HG02981 (cell line): Measurements from ENCODE around the gene FASN.

Experiments
- ATAC-seq: cut with Tn5 transposase; IDR thresholded peaks from one replicate; pipeline ENCODE4 v1.9.1; 2021; ENCODE audit warnings: mild to moderate bottlenecking, moderate library complexity; ENCODE audit not compliant: unreplicated experiment

Gene FASN

DNA sequence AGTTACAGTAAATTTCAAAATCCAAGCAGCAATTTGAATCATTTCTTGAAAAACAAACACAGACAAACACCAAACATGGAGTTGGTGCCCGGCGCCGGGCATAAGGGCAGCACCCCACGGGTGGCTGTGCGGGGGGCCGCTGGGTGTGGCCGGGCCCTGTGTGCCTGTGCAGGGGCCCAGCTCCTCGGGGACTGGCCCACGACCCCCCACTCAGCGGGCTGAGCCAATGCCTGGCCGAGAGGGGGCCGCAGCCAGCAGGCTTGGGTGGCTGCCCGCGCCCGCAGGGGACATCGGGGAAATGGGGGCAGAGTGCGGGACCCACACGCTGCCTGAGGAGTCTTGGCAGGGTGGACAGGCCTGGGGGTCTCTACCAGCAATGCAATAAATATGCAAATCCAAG, 19.6 kb downstream of the FASN start:
- no peak for ATAC-seq

DNA sequence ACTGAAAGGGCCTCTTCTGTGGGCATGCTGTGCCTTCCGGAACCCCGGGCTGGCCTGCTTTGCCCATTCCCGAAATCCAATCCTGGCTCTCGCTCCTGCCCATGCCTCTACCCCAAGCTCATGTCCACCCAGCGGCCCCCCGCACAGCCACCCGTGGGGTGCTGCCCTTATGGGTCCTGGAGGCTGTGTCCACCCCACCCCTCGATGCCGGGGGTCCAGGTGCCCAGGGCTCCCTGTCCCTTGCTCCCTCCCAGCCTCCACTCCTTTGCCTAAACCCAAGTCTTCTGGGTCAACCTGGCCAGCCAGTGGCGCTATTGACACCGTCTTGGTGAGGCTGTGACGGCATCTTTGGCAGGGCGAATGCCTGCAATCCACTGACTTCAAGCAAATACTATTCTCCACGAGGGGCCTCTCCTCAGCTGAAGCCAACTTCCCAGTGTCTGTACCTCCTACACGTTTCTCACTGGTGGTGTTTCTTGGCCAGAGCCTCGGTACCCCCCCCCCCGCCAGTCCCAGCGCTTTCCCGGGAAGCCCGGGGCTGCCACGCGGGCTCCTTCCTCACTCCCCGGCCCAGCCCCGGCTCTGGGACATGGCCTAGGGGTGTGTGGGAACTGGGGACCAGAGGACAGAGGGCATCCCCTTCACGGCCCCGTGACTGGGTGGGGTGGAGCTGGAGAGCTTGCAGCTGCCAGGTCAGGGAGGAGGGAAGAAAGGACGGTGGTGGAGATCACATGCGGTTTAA, 20.2 kb downstream of the FASN start:
- ATAC-seq: no peak

DNA sequence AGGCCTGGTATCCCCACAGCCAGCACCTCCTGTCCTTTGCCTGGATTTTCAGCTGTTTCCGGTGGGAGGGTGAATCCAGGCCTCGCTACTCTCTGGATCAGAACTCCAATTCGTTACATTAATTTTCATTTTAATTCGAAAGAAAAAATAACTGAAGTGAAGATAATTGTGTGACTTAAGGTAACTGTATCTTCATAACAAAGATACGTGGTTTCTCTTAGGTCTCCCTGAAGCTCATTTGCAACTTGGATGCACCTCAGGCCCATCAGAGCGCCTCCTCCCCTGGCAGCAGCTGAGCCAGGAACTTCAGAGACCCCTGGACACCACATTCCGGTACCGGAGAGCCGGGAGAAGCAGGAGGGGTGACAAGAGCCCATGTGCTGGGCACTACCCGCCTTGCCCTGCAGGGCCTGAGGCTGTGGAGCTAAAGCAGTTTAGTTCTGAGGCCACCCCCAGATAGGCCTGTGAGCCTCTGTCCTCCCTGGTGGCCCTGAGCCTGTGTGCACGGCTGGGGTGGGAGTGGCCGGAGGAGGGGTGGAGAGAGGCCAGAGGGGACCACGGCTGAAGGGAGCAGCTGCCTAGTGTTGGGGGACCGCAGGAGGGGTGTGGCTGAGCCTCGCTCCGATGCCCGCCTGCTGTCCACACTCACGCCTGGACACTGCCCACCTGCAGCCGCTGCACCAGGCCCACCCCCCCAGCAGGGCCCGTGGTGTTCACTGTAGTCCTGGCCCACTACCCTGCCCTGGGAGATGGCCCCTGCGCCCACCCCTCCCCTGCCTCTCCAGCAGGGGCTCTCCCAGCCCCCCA, 21.0 kb downstream of the FASN start:
- no peak for ATAC-seq

DNA sequence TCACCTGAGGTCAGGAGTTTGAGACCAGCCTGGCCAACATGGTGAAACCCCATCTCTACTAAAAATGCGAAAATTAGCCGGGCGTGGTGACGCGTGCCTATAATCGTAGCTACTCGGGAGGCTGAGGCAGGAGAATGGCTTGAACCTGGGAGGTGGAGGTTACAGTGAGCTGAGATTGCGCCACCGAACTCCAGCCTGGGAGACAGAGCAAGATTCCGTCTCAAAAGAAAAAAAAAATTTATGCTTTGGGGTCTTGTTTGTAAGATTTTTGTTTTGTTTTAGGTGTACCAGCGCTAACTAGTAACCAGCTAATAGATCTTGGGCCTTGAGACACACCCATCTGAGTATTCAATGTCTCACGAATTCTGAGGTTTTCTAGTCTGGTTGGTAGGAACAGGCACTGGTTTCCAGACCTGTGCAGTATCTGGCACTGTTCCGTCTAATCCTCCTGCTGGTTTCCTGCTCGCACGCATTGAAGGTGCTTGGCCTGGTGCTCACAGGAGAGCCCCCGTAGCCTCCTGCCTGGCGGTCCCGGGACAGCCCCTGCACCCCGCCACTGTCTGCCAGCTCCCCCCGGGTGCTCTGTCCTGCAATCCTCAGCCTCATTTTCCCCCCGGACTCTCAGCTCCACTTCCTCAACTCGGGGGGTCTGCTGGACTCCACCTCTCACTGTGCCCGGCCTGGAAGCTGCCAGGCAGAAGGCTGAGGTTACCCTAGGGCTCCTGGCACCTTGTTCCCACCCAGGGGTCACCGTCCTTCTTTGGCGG, 21.8 kb downstream of the FASN start:
- no peak for ATAC-seq

DNA sequence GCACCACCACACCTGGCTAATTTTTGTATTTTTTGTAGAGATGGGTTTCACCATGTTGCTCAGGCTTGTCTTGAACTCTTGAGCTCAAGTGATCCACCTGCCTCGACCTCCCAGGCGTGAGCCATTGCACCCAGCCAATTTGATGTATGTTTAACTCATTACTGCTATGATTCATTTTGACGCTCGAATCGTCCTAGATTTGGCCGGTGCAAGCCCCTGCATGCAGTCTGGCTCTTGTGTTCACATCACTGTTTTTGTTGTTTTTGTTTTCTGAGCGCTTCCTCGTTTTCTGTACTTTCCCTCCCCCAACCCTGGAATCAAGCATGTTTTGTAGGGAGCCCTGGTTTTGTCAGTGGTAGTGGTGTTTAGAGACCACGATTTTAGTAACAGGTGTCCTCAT, 24.6 kb downstream of the FASN start:
- no peak for ATAC-seq

DNA sequence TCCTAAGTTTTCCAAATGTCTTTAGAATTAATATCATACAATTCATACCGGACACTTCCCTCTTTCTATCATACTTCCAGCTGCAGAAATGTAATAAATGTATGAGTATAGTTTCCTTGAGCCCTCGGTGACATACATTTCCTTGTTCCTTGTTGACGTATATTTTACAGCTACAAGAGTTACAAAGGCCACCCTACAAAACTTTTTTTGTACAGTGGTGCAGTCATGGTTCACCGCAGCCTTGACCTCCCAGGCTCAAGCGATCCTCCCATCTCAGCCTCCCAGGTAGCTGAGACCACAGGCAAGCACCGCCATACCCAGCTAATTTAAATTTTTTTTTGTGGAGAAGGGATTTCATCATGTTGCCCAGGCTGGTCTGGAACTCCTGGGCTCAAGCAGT, 25.2 kb downstream of the FASN start:
- ATAC-seq: no peak

DNA sequence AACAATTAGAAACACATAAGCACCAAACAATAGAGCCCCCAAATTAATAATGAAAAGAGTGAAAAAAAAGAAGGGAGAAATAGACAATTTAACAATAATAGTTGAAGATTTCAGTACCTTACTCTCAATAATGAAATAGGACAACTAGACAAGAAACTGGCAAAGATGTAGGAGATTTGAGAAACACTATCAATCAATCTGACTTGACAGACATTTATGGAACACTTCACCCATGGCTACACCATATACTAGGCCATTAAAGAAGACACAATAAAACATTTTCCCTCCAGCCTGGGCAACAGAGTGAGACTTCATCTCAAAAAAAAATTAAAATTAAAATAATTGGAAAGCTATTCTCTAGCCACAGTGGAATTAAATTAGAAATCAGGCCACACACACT, 27.4 kb downstream of the FASN start:
- ATAC-seq: no peak

DNA sequence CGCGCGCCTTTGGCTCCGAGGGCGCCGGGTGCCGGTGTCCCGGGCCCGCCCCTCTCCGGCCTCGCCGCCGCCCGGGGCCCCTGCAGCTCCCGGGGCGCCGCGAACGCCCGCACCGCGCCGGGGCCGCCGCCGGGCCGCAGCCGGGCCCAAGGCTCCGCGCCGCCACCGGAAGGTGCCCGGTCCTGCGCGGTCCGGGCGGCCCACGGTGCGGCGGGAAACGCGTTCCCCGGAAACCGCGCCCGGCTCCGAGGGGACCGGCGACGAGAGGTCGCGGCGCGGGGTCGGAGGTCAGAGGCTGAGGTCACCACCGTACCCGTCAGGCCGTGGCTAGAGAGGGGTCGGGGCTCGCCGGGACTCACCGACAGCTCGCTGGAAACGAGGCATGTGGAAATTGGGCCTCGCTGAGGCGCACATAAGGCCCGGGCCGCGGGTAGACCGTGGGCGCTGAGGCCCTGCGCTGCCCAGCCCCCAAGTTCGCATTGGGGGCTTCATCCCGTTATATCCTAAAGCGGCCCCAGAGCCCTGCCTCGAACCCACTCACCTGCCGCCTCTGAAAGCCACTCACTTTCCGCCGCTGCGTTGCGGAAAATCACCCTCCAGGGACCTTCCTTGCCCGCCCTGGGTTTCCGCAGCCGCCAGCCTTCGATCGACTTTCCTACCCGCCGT, 32.3 kb downstream of the FASN start, which contains the start of gene DUS1L:
Gene DUS1L, minus strand, starts transcription at position 167 of the 666 bp plus-strand sequence. CDS start 745 bp downstream, outside the sequence.
- peak; percentile 68 for ATAC-seq

DNA sequence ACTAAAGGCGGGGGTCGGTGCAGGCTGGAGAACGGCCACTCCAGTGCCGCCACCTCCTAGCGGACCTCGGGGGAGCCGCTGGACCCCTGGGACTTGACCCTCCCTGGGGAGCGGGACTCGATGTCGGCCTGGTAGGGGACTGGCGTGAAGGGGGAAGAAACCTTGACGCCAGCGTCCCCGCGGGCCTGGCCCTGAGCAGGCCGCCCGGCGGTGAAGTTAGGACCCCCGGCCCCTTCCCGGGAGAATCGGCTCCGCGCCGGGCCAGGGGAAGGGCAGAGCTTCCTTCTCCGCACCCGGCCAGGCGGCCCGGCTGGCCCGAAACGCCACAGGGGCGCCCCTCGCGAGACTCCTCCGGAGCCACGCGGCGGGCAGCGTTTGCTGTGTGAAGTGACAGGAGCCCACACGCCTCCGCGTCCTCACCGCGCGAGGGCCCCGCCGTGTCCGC, 32.8 kb downstream of the FASN start:
- peak; percentile 30 for ATAC-seq

DNA sequence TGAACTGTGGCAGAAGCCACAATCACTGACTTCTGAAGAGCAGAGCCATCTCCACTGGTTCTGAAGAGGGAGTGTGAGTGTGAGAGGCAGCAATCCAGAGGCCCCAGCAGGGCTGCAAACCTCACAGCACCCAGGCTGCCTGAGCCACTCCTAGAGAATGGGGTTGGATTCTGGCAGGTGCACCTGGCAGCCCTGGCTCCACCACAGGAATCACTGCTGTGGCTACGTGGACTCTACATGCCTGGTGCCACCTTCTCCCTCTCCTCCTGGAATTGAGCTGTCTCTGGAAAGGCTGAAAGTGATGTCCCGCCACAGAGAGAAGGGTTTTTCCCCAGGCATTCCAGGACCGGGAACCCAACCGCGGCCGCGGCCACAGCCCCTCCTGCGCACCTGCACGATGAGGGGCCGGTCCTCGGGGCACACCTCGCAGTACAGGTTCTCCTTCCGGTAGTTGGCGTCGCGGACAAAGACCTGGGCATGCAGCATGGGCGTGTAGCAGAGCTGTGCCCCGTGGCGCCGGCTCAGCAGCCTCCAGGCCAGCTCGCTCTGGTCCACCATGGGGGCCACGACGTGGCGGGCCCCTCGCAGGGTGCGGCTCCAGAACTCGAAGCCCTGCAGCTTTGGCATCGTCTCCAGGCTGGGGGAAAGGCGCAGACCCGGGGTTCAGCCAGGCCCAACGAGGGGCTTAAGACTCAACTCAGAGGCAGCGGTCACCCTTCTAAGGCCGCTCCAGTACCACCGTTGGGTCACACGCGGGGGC, 33.4 kb downstream of the FASN start:
- ATAC-seq: no peak

DNA sequence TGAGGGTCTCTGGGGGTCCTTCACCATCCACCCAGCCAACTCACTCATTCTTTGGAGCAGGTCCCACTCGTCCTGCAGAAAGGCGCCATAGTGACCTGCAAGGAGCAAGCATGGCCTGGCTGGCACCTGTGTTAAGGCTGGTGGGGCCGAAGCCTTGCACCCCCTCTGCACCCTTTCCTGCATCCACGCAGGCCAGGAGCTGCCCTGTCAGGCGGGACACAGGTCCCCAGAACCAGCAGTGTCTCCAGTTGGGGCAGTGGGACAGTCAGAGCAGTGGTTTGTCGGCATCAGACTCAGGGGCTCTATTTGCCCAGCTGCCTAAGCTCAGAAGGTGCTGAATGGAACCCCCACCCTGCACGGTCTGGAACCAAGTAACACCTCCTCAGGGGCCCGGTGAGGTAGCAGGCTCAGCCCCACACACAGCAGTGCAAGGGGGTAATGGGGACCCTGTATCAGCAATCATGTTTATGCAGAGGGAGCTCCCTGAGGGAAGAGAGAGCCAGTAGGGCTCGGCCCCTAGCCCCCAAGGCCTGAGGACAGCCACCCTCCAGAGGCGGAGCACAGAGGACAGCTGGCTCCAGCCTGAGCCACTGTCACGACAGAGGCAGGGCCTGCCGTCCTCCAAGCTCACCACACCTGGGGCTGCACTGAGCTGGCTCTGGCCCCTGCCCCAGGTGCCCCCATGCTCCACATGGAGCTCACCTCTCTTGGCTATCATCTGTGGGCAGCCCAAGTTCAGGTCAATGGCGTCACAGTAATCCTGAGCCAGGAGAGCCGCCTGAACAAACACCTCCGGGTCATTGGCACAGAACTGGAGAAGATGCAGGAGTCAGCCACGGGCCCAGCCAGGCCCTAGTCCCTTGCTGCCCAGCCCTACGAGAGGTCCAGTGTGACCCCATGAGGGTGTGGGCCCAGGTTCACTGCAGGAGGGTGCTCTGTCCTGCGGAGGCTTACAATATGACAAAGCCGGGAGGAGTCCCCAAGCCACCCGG, 34.3 kb downstream of the FASN start:
- ATAC-seq: no peak

DNA sequence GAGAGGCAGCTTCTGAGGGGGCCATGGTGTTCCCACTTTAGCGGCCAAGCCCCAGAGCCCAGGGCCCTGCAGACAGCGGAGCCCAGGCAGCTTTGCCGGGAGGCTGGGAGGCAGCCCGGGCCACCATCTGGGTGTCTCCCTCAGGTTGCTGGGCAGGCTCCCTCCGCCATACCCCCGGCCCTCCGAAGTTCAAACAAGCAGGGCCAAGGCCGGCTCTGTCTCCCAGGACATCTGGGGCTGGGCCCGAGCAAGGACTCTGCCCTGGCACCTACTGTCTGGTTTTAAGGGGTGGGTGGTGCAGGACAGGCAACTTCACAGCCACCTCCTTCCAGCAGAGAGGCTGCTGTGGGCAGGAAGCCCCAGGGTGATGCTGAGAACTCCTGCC, 35.1 kb downstream of the FASN start:
- no peak for ATAC-seq

DNA sequence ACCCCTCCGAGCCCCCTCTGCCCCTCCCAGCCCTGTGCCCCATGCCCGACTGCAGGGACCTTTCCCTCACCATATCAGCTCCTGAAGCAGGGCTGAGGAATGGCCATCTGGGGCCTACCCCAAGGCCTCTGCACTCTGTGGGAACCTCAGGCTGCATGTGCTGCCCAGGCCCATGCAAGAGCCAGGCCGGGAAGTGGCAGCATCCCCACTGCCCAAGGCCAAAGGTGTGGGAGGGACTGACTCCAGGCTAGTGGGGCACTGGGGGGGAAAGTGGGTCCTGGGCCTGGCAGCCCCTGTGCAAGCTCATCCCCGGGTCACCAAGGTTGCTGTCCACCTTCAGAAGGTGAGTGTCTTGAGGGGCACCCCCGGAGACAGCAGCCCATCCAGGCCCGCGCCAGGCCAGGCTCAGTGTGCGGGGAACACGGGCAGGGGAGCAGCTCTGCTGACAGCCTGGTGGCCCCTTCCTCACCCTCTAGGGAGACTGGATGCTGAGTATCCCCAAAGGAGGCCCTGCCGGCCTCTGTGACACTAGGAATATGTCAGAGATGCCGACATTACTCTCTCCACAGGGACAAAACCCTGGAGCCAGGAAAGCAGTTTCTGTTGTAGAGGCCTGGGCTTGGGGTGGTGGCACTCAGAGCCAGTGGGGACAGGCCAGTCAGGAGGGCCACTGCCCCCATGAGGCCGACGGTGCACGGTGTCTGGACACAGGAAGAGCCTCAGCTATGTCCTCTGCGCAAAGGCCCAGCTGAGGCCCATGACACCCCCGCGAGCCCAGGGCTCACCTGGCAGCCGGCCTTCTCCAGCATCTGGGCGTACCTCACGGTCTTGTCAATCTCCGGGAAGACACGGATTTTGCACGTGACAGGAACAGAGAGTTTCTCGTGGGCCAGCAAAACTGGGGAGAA, 35.7 kb downstream of the FASN start:
- no peak for ATAC-seq

DNA sequence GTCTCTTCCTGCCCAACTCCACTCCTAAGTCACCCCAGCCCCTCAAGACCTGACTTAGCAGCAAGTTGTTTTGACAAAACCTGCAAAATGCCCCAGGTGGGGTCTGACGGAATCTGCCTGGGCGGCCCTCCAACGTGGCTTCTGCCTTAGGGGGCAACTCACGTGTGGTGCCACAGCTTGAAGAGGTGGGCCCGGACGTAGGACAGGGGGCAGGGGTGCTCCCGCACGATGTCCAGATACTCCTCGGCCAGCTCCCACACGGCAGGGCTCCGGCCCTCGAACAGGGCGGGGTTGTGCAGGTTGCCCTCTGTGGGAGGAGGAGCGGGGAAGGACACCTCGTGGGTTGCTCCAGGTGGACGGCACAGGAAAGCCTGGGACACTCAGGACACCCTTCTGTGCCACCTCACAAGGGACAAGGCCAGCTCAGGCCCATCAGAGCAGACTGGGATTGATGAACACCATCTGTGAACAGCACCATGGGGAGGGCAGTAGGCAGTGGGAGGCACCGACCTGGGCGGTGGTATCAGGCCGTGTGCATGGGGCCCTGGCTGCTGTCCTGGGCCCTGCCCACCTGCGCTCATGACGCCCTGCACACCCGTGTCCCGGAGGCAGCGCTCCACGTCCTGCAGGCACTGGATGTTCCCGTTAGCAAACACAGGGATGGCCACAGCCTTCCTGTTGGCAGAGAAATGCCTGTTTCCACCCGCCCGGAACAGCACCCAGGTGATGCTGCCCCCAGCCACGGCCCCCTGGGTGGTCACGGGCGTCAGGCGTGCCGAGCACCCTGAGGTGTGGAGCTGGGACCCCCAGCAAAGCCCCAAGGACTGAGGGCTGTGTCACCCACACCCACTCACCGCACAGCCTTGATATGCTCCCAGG, 36.8 kb downstream of the FASN start:
- no peak for ATAC-seq

DNA sequence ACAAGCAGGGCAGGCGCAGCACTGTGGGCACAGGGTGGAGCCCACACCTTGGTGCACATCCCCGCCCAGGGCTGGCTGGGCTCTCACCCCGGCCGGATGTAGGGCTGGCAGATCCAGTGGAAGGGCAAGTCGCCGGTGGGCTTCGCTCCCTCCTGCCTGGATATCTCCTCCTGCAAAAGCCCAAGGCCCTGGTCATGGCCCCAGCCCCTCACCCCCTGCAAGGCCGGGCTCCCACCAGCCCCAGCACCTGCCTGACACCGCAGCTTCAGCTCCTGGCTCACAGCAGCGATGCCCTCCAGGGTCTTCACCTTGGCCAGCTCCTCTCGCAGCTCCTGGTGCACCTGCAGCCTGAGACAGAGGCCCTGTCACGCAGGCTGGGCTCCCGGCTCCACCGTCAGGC, 37.4 kb downstream of the FASN start:
- no peak for ATAC-seq

DNA sequence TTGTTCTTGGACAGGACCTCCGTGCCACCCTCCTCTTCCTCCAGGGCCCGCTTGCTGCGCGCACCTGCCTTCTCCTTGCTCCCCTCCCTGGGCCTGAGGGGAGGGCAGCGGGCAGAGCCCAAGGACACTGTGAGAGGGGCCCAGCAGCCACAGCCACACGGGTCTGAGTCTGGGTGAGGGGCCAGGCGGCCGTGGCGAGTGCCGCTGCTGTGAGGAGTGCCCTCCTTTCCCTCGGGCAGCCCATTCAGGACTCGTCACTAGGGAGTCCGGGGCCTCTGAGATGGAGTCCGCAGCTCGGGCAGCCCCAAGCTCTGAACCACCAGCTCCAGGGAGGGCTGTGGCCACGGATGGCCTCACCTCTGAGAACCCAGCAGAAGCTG, 38.0 kb downstream of the FASN start:
- ATAC-seq: no peak
